Neural progenitor cell (in vitro differentiated cells): ENCODE data around the gene PPP2R5A. TPM values are rescaled to one million over a fixed set of nuclear protein-coding genes. Genes with fewer than 3 reads are reported as not detected.
"Not testable (repeated sequence)": the region's sequence is repeated elsewhere in the genome, so short reads cannot be mapped to it uniquely, and the experiment has no call there.

Experiments used
- DNase-seq: peaks from one replicate; pipeline ENCODE4 v3.0.0-alpha.2; 2016; ENCODE audit warnings: low spot score
- H2AFZ ChIP-seq: fragments of 200-600 bp; sonication (generic); replicated peaks from 2 replicates; pipeline ENCODE4 v1.6.1; 2016; ENCODE audit warnings: antibody characterized with exemption
- H3F3A ChIP-seq: fragments of 200-600 bp; sonication (generic); 2 replicates; pipeline ENCODE4 v1.6.1; 2016; ENCODE audit warnings: antibody characterized with exemption, low read depth
- H3K27ac ChIP-seq: fragments of 200-600 bp; sonication (generic); 2 replicates; pipeline ENCODE4 v1.5.1; 2016; ENCODE audit warnings: mild to moderate bottlenecking
- H3K27me3 ChIP-seq: fragments of 200-600 bp; sonication (generic); 2 replicates; pipeline ENCODE4 v1.6.1; 2016; ENCODE audit warnings: mild to moderate bottlenecking, moderate library complexity
- H3K36me3 ChIP-seq: fragments of 200-600 bp; sonication (generic); 2 replicates; pipeline ENCODE4 v1.5.1; 2016
- H3K4me1 ChIP-seq: fragments of 200-600 bp; sonication (generic); 2 replicates; pipeline ENCODE4 v1.6.1; 2016; ENCODE audit warnings: mixed run types
- H3K4me2 ChIP-seq: fragments of 200-600 bp; sonication (generic); 2 replicates; pipeline ENCODE4 v1.6.1; 2016
- H3K4me3 ChIP-seq: fragments of 200-600 bp; sonication (generic); 2 replicates; pipeline ENCODE4 v1.5.1; 2016
- H3K79me2 ChIP-seq: fragments of 200-600 bp; sonication (generic); 2 replicates; pipeline ENCODE4 v1.6.1; 2016; ENCODE audit warnings: low read depth
- H3K9ac ChIP-seq: fragments of 200-600 bp; sonication (generic); 2 replicates; pipeline ENCODE4 v1.6.1; 2016
- H3K9me3 ChIP-seq: fragments of 200-600 bp; sonication (generic); 2 replicates; pipeline ENCODE4 v1.5.1; 2016; ENCODE audit warnings: low read depth
- H4K20me1 ChIP-seq: fragments of 200-600 bp; sonication (generic); 2 replicates; pipeline ENCODE4 v1.6.1; 2016; ENCODE audit warnings: low read depth
- H3K27ac Mint-ChIP-seq: 3 replicates; pipeline ENCODE4 v1.8.0; 2021; ENCODE audit warnings: mixed read lengths
- H3K27me3 Mint-ChIP-seq: 2 replicates; pipeline ENCODE4 v1.8.0; 2022; ENCODE audit warnings: low read depth, mild to moderate bottlenecking, inconsistent platforms, moderate library complexity, mixed read lengths; ENCODE audit not compliant: insufficient read depth
- H3K36me3 Mint-ChIP-seq: 3 replicates; pipeline ENCODE4 v1.8.0; 2021; ENCODE audit warnings: mixed read lengths
- H3K4me1 Mint-ChIP-seq: 3 replicates; pipeline ENCODE4 v1.8.0; 2021; ENCODE audit warnings: mixed read lengths
- H3K4me3 Mint-ChIP-seq: 3 replicates; pipeline ENCODE4 v1.8.0; 2021; ENCODE audit warnings: mild to moderate bottlenecking, moderate library complexity, mixed read lengths
- H3K9me3 Mint-ChIP-seq: 3 replicates; pipeline ENCODE4 v1.8.0; 2020; ENCODE audit warnings: mixed read lengths
- EZH2 ChIP-seq: fragments of 200-600 bp; sonication (generic); IDR thresholded peaks from 2 replicates; pipeline ENCODE4 v1.6.1; 2017; ENCODE audit warnings: antibody characterized with exemption, mild to moderate bottlenecking, moderate library complexity
- EZH2phosphoT487 ChIP-seq: fragments of 200-600 bp; sonication (generic); IDR thresholded peaks from 2 replicates; pipeline ENCODE4 v1.6.1; 2017; ENCODE audit warnings: antibody characterized with exemption
- total RNA-seq: library from RNA; depleted of rRNA; stranded (reverse); fragments of >200 nt; gene quantifications from 2 replicates; pipeline ENCODE4 v1.2.3, GENCODE V29; 2015; ENCODE audit warnings: low replicate concordance
- TF ChIP-seq, protein P1 (sequence below): fragments of 200-600 bp; sonication (generic); IDR thresholded peaks from 2 replicates; pipeline ENCODE4 v1.5.1; 2017; ENCODE audit warnings: antibody characterized with exemption, mild to moderate bottlenecking

Gene PPP2R5A
- total RNA-seq, 1 donor from 2014 or later: 27.9 TPM

DNA sequence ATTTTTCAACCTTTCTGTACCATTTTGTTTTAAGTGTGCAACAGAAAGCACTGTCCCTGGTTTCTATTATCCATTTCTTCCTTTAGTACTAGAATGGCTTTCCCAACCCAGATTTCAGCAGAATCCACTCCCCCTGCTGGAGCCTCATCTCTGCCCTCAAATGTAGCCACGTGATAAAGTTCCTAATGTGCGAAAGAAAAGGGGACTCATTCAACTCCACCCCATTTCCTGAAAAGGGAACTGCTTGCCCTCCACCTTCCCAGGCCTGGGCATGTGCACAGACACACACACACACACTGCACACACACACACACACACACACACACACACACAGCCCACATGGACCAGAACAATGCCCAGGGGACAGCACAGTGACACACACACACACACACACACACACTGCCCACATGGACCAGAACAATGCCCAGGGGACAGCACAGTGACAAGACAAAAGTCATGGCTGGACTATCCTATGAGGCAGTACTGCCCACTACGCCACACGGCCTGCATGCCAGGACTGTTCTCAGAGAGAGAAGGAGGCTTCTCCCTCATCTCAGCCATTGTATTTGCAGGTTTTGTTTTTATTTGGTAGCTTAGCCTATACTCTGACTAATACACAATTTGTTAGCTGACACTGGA, 96.3 kb downstream of the PPP2R5A start:
- Mint-ChIP-seq H3K36me3 (peaks cover 33% of the 10 kb centered on the region), H3K4me3 (no peak overlapping the region), H3K9me3 (no peaks in the 10 kb centered on the region), H3K27ac (no peak overlapping the region), H3K4me1 (no peaks in the 10 kb centered on the region), H3K27me3 (no peaks in the 10 kb centered on the region)
- Histone ChIP-seq H3K4me1 (no peaks in the 10 kb centered on the region), H3F3A (no peaks in the 10 kb centered on the region), H3K27me3 (no peaks in the 10 kb centered on the region), H3K36me3 (no peaks in the 10 kb centered on the region), H4K20me1 (no peaks in the 10 kb centered on the region), H2AFZ (no peak overlapping the region), H3K4me2 (no peak overlapping the region), H3K79me2 (no peaks in the 10 kb centered on the region), H3K9ac (no peak overlapping the region), H3K27ac (no peak overlapping the region), H3K4me3 (no peak overlapping the region), H3K9me3 (no peaks in the 10 kb centered on the region)
- no peak for DNase-seq
- TF ChIP-seq, protein P1, sequence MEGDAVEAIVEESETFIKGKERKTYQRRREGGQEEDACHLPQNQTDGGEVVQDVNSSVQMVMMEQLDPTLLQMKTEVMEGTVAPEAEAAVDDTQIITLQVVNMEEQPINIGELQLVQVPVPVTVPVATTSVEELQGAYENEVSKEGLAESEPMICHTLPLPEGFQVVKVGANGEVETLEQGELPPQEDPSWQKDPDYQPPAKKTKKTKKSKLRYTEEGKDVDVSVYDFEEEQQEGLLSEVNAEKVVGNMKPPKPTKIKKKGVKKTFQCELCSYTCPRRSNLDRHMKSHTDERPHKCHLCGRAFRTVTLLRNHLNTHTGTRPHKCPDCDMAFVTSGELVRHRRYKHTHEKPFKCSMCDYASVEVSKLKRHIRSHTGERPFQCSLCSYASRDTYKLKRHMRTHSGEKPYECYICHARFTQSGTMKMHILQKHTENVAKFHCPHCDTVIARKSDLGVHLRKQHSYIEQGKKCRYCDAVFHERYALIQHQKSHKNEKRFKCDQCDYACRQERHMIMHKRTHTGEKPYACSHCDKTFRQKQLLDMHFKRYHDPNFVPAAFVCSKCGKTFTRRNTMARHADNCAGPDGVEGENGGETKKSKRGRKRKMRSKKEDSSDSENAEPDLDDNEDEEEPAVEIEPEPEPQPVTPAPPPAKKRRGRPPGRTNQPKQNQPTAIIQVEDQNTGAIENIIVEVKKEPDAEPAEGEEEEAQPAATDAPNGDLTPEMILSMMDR: no peak
- TF ChIP-seq EZH2phosphoT487 (no peak), EZH2 (no peak)

DNA sequence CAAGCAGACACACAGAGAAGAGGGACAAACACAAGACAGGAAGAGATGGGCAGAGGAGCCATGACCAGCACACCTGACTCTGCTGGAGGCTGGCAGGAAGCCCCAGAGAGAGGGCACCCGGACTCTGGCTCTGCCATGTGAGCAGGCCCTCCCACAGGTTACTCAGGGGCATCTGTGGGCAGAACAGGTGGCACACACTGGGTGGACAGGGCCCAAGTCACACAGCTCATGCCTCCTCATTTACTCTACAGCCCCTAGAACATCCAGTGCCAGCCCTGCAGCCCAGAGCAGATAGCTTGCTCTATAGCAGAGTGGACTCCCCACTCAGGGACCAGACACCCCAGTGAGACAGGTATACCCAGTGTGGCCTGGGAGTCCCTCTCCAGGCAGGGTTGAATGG, 100.8 kb downstream of the PPP2R5A start:
- no peaks in the 10 kb centered on the region for H3K4me1 Mint-ChIP-seq
- Histone ChIP-seq H4K20me1 (no peaks in the 10 kb centered on the region), H3F3A (no peaks in the 10 kb centered on the region), H2AFZ (no peak overlapping the region), H3K79me2 (no peaks in the 10 kb centered on the region), H3K9me3 (no peaks in the 10 kb centered on the region), H3K27ac (no peak overlapping the region), H3K4me2 (no peak overlapping the region), H3K4me3 (no peak overlapping the region), H3K36me3 (peaks cover 5% of the 10 kb centered on the region), H3K27me3 (no peaks in the 10 kb centered on the region), H3K9ac (no peak overlapping the region), H3K4me1 (no peaks in the 10 kb centered on the region)
- H3K27me3 Mint-ChIP-seq: peaks cover 2% of the 10 kb centered on the region
- peaks cover 39% of the 10 kb centered on the region for H3K36me3 Mint-ChIP-seq
- H3K27ac Mint-ChIP-seq: no peak overlapping the region
- H3K4me3 Mint-ChIP-seq: no peak overlapping the region
- TF ChIP-seq EZH2phosphoT487: no peak
- TF ChIP-seq, protein P1: no peak
- no peak for TF ChIP-seq EZH2
- DNase-seq: no peak
- peaks cover 21% of the 10 kb centered on the region for H3K9me3 Mint-ChIP-seq

- no peaks in the 10 kb centered on the region for H3K27me3 ChIP-seq
- no peaks in the 10 kb centered on the region for H3F3A ChIP-seq
- H3K79me2 ChIP-seq: no peaks in the 10 kb centered on the region
- H3K27me3 Mint-ChIP-seq: peaks cover 2% of the 10 kb centered on the region
- no peak for DNase-seq
- no peak overlapping the region for H2AFZ ChIP-seq
- H4K20me1 ChIP-seq: no peaks in the 10 kb centered on the region
- H3K9me3 Mint-ChIP-seq: peaks cover 33% of the 10 kb centered on the region
- no peak overlapping the region for H3K4me3 Mint-ChIP-seq
- no peak for TF ChIP-seq EZH2
- TF ChIP-seq, protein P1: no peak
- TF ChIP-seq EZH2phosphoT487: no peak
- no peaks in the 10 kb centered on the region for H3K9me3 ChIP-seq
- no peak overlapping the region for H3K4me3 ChIP-seq
- no peak overlapping the region for H3K27ac ChIP-seq
- H3K27ac Mint-ChIP-seq: no peak overlapping the region
- no peak overlapping the region for H3K9ac ChIP-seq
- H3K4me1 ChIP-seq: no peaks in the 10 kb centered on the region
- no peak overlapping the region for H3K4me2 ChIP-seq
- peaks cover 52% of the 10 kb centered on the region for H3K36me3 Mint-ChIP-seq
- H3K4me1 Mint-ChIP-seq: no peaks in the 10 kb centered on the region
- peaks cover 5% of the 10 kb centered on the region for H3K36me3 ChIP-seq
These were observed 103.9 kb downstream of the PPP2R5A start for GRCh38 chr1:212388985-212389716.

- not testable (repeated sequence) for H3K79me2 ChIP-seq, H3K4me3 Mint-ChIP-seq, H4K20me1 ChIP-seq, H3K4me1 ChIP-seq, H3K9ac ChIP-seq, H3K27me3 ChIP-seq, H3K27ac ChIP-seq, H3K27me3 Mint-ChIP-seq, H3K27ac Mint-ChIP-seq, H2AFZ ChIP-seq, DNase-seq, H3K4me1 Mint-ChIP-seq, H3K4me2 ChIP-seq, H3F3A ChIP-seq, H3K36me3 ChIP-seq, H3K4me3 ChIP-seq
- peaks cover 38% of the 10 kb centered on the region for H3K9me3 Mint-ChIP-seq
- peaks cover 15% of the 10 kb centered on the region for H3K9me3 ChIP-seq
- H3K36me3 Mint-ChIP-seq: peaks cover 51% of the 10 kb centered on the region
These were observed 110.6 kb downstream of the PPP2R5A start for GRCh38 chr1:212395678-212396437.
